Neural cell (in vitro differentiated cells): ENCODE results near the gene F11R.
"Not testable (repeated sequence)": the region's sequence is repeated elsewhere in the genome, so short reads cannot be mapped to it uniquely, and the experiment has no call there.

Experiments
- EP300 ChIP-seq: fragments of 450-650 bp; conservative IDR thresholded peaks from 2 replicates; pipeline ENCODE4 v1.6.1; 2014; ENCODE audit warnings: antibody characterized with exemption, mild to moderate bottlenecking, moderate library complexity; ENCODE audit not compliant: poor library complexity, severe bottlenecking
- EZH2 ChIP-seq: fragments of 200-600, 300-800 bp; shearing (Covaris generic), sonication (generic); IDR thresholded peaks from 2 replicates; pipeline ENCODE4 v1.6.1; 2014; ENCODE audit warnings: antibody characterized with exemption, low read length, borderline replicate concordance, mild to moderate bottlenecking; ENCODE audit not compliant: insufficient read depth, poor library complexity, severe bottlenecking
- MXI1 ChIP-seq: fragments of 450-650 bp; conservative IDR thresholded peaks from 2 replicates; pipeline ENCODE4 v1.6.1; 2014; ENCODE audit warnings: antibody characterized with exemption, mild to moderate bottlenecking; ENCODE audit not compliant: poor library complexity, severe bottlenecking
- POLR2AphosphoS5 ChIP-seq: IDR thresholded peaks from 2 replicates; pipeline ENCODE4 v1.6.1; 2012
- RAD21 ChIP-seq: fragments of 450-650 bp; conservative IDR thresholded peaks from 2 replicates; pipeline ENCODE4 v1.6.1; 2014; ENCODE audit warnings: antibody characterized with exemption, mild to moderate bottlenecking, moderate library complexity
- REST ChIP-seq: IDR thresholded peaks from 2 replicates; pipeline ENCODE4 v1.6.1; 2012; ENCODE audit warnings: borderline replicate concordance
- SMC3 ChIP-seq: fragments of 450-650 bp; conservative IDR thresholded peaks from 2 replicates; pipeline ENCODE4 v1.6.1; 2014; ENCODE audit warnings: antibody characterized with exemption, mild to moderate bottlenecking, moderate library complexity; ENCODE audit not compliant: poor library complexity
- TAF1 ChIP-seq: IDR thresholded peaks from 2 replicates; pipeline ENCODE4 v1.6.1; 2012; ENCODE audit warnings: low read depth
- TF ChIP-seq, protein P1 (sequence below): fragments of 450-650 bp; IDR thresholded peaks from 2 replicates; pipeline ENCODE4 v1.5.1; 2014; ENCODE audit warnings: antibody characterized with exemption, mild to moderate bottlenecking, moderate library complexity; ENCODE audit not compliant: poor library complexity, severe bottlenecking

- TF ChIP-seq, protein P1, sequence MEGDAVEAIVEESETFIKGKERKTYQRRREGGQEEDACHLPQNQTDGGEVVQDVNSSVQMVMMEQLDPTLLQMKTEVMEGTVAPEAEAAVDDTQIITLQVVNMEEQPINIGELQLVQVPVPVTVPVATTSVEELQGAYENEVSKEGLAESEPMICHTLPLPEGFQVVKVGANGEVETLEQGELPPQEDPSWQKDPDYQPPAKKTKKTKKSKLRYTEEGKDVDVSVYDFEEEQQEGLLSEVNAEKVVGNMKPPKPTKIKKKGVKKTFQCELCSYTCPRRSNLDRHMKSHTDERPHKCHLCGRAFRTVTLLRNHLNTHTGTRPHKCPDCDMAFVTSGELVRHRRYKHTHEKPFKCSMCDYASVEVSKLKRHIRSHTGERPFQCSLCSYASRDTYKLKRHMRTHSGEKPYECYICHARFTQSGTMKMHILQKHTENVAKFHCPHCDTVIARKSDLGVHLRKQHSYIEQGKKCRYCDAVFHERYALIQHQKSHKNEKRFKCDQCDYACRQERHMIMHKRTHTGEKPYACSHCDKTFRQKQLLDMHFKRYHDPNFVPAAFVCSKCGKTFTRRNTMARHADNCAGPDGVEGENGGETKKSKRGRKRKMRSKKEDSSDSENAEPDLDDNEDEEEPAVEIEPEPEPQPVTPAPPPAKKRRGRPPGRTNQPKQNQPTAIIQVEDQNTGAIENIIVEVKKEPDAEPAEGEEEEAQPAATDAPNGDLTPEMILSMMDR = not testable (repeated sequence)
- TF ChIP-seq EP300, RAD21, REST, TAF1, EZH2, POLR2AphosphoS5, SMC3, MXI1: not testable (repeated sequence)
Observed at GRCh38 chr1:160992036-160992435, 28.9 kb downstream of the F11R start.
